Activated CD8-positive, alpha-beta memory T cell treated with anti-CD3 and anti-CD28 coated beads, Interleukin-2, amount 50 U/mL, for 48 hours (primary cell): ENCODE results near the gene ZNF365.

ENCODE experiments used
- DNase-seq: peaks from one replicate; pipeline ENCODE4 v3.0.0-alpha.2; 2020

The ZNF365 gene

DNA sequence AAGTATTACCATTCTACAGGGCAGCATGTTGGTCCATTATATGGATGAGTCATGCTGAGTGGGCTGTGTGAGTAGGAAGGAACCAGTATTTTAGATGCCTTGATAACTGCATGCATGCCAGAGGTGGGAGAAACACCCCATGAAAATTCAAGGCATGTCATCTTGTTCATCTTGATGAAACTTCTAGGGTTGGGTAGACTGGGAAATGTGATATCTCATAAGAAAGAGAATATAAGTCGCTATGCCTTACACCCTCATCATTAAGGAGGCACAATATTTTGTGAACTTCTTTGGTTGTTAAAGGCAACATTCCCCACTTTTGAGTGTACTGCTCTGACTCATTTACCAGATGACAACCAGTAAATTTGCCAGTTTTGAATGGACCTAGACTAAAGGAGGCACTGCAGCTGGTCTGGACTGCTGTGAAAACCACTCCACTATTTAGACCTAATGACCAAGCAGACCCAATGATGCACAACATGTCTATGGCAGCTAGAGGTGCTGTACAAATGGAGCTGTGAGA is 48.0 kb downstream of the ZNF365 start:
- no peak for DNase-seq

DNA sequence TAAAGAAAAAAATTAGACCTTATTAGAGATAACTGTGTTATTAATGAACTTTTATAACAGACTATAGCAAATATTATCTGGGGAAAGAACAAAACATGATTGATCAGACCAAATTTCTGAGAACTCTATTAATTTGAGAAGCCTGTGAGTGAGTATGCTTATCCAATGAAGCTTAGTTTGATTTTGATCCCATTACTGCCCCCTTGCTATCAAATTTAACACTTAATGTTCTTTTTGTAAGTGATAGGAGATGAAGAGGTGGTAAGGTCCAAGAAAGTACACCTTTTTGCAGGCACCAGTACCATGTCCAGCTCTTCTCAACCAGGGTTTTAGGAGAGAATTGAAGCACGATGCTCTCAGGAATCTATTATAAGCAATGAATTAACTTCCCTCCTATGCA is 49.9 kb downstream of the ZNF365 start:
- DNase-seq, result no peak

GRCh38 chr10:62426086-62426485 is 51.9 kb downstream of the ZNF365 start:
- DNase-seq, result peak; percentile 56

DNA sequence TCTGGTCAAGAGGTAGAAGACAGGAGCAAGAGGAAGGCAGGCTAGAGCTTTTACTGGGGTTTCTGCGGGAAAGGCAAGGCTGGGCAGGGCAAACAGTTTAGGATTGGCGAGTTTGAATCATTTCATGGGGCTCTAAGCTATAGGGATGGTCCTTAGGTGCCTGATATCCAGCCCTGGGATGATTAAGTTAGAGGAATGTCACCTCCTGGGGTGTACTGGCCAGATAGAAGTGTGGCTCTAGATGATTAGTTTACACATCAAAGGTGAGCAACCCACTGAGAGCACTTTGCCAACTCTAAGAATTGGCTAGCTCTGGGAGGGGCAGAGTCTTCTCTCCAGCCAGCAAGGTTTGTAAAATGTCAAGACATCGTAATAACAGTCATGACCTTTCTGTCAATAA is 52.4 kb downstream of the ZNF365 start:
- no peak for DNase-seq

- no peak for DNase-seq
Measured at GRCh38 chr10:62430881-62431280, 56.7 kb downstream of the ZNF365 start.

- DNase-seq, result peak; percentile 68
Measured at GRCh38 chr10:62433181-62433692, 59.1 kb downstream of the ZNF365 start.

GRCh38 chr10:62433901-62434300 is 59.7 kb downstream of the ZNF365 start:
- DNase-seq, result no peak

DNA sequence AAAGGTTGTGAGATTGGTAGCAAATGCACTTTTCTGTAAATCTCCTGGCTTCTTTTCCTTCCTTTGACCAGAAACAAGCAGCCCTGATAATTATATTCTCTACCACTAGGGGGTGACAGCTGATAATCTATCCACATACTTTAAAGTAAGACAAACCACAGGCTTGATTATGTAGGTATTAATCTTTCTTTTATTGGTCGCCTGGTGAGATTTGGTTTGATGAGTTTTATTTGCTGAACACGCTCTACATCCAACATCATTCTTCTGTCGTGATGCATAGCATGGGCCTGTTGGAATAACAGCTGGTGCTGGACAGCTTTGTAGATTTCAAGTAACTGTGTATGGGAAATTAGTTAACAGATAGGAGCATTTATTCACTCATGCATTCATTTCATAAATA is 63.5 kb downstream of the ZNF365 start:
- DNase-seq, result no peak

- DNase-seq, result no peak
Measured at GRCh38 chr10:62442006-62442405, 67.8 kb downstream of the ZNF365 start.

- DNase-seq, result no peak
Measured at GRCh38 chr10:62442894-62443669, 68.9 kb downstream of the ZNF365 start.

- no peak for DNase-seq
Measured at GRCh38 chr10:62443866-62444265, 69.7 kb downstream of the ZNF365 start.

DNA sequence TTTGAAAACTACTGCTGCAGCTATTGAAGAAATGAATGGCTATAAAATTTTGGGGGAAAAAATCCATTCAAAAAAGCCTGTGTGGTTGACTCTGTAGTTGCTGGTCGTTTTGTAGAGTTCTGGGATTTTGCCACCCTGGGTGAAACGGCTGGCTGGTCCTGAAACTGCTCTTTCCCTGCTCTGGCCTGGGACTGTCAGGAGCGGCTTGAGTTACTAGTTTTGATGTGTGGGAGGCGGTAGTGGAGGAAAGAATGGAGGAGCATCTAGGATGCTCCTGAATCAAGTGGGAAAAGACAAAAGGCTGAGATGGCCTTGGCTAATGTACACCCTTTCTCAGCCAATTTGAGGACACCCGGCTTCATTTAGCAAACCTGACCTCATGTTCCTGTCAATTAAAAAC is 72.5 kb downstream of the ZNF365 start:
- no peak for DNase-seq

DNA sequence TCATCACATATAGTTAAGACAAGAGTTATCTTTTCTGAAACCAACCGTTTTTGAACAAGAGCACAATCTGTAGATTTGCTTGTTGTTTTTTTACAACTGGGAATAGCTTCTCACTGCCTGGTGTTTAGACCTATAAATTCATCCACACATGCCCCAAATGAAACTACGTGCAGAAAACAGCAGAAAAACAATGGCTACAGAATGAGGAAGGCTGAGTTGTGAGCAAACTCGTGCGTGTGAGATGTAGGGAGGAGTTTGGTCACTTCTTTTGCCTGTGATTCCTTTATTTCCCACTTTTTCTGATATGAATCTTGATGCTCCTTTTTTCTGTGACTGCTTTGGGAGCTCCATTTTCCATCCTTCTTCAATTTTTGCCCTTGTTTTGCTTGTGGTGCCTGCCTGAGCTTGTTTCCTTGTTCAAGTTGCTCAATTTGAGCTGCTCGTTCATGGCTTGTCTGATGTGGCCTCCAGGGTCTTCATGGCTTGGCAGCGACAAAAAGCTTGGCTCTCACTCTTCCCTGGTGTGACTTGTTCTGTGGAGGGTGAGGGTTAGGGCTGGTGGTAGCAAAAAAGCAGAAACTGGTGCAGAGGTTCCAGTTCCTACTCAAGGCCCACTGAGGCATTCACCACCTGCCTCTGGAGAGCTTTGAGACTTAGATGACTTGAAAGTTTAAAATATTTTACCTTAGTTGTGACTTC is 76.9 kb downstream of the ZNF365 start:
- no peak for DNase-seq

DNA sequence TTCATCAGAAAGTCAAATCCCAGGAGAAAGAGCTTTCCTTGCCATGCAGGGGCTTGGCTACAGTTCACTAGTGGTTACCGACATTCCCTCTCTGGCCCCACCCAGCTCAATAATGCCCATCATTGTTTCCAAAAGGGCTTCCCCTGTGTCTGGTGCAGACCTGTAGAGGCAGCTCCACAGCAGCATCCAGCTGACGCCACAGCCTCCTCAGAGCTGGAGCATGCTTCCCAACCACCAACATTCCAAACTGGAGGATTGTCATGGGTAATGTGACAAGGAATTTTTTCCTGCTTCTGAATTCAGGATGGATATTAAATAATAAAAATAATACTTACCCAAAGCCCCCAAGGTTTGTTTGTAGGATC is 77.4 kb downstream of the ZNF365 start:
- no peak for DNase-seq
